Measurements from ENCODE around the gene SLC15A4. TPM values are rescaled to one million over a fixed set of nuclear protein-coding genes. Genes with fewer than 3 reads are reported as not detected.
"Not testable (repeated sequence)": the region's sequence is repeated elsewhere in the genome, so short reads cannot be mapped to it uniquely, and the experiment has no call there.

Gene SLC15A4
- total RNA-seq, 4 donors from 2014 or later: 20.8 to 50.3 (median 43.6) TPM

GRCh38 chr12:128852885-128853599, 29.3 kb upstream of the SLC15A4 start, which contains the start of gene GLT1D1:
Gene GLT1D1 (plus strand): TSS chr12:128853478. CDS start chr12:128853582, 104 bp downstream.
- TF ChIP-seq CTCF (IDR thresholded peaks at IDR 0.05): no peak
- no peak for DNase-seq (ENCODE audit: low spot score)
- ATAC-seq (ENCODE audit: low FRiP score): no peak

- no peak for TF ChIP-seq CTCF (IDR thresholded peaks at IDR 0.05)
- ATAC-seq (ENCODE audit: low FRiP score) (no peak), DNase-seq (ENCODE audit: low spot score) (no peak)
Observed at GRCh38 chr12:128852026-128852698, 28.4 kb upstream of the SLC15A4 start.

- DNase-seq (ENCODE audit: low spot score); ATAC-seq (ENCODE audit: low FRiP score): not testable (repeated sequence)
Observed at GRCh38 chr12:128851429-128851828, 27.7 kb upstream of the SLC15A4 start.

- ATAC-seq (ENCODE audit: low FRiP score) (no peak), DNase-seq (ENCODE audit: low spot score) (no peak)
- TF ChIP-seq CTCF (IDR thresholded peaks at IDR 0.05): no peak
Observed at GRCh38 chr12:128850400-128850799, 26.6 kb upstream of the SLC15A4 start.

GRCh38 chr12:128849806-128850205, 26.0 kb upstream of the SLC15A4 start:
- not testable (repeated sequence) for ATAC-seq (ENCODE audit: low FRiP score); DNase-seq (ENCODE audit: low spot score)

GRCh38 chr12:128848371-128848770, 24.6 kb upstream of the SLC15A4 start:
- DNase-seq (ENCODE audit: low spot score) (no peak), ATAC-seq (ENCODE audit: low FRiP score) (no peak)
- TF ChIP-seq CTCF (IDR thresholded peaks at IDR 0.05): no peak

GRCh38 chr12:128846671-128847070, 22.9 kb upstream of the SLC15A4 start:
- DNase-seq (ENCODE audit: low spot score); ATAC-seq (ENCODE audit: low FRiP score): not testable (repeated sequence)

GRCh38 chr12:128844031-128844635, 20.4 kb upstream of the SLC15A4 start:
- no peak for TF ChIP-seq CTCF (IDR thresholded peaks at IDR 0.05)
- no peak for DNase-seq (ENCODE audit: low spot score)
- no peak for ATAC-seq (ENCODE audit: low FRiP score)
